Fibroblast of the aortic adventitia (primary cell): ENCODE results near the gene CPXM1. TPM values are rescaled to one million over a fixed set of nuclear protein-coding genes. Genes with fewer than 3 reads are reported as not detected.
"Not testable (repeated sequence)": the region's sequence is repeated elsewhere in the genome, so short reads cannot be mapped to it uniquely, and the experiment has no call there.

Experiments
- DNase-seq: peaks from one replicate; pipeline ENCODE4 v3.0.0-alpha.2; 2010; ENCODE audit warnings: low read depth
- H3K4me3 ChIP-seq: 2 replicates; pipeline ENCODE4 v1.5.1; 2011; ENCODE audit warnings: low read depth, mild to moderate bottlenecking, control low read depth, low read length, moderate library complexity
- CTCF ChIP-seq: IDR thresholded peaks from 2 replicates; pipeline ENCODE4 v1.5.1; 2011; ENCODE audit warnings: mild to moderate bottlenecking, low read length, control low read depth, inconsistent platforms; ENCODE audit not compliant: insufficient read depth
- total RNA-seq: library from RNA; depleted of rRNA; stranded (reverse); fragments of >200 nt; gene quantifications from 2 replicates; pipeline ENCODE4 v1.2.3, GENCODE V29; 2012; ENCODE audit warnings: low replicate concordance

CPXM1 gene
- total RNA-seq, 1 donor: 3.8 TPM

DNA sequence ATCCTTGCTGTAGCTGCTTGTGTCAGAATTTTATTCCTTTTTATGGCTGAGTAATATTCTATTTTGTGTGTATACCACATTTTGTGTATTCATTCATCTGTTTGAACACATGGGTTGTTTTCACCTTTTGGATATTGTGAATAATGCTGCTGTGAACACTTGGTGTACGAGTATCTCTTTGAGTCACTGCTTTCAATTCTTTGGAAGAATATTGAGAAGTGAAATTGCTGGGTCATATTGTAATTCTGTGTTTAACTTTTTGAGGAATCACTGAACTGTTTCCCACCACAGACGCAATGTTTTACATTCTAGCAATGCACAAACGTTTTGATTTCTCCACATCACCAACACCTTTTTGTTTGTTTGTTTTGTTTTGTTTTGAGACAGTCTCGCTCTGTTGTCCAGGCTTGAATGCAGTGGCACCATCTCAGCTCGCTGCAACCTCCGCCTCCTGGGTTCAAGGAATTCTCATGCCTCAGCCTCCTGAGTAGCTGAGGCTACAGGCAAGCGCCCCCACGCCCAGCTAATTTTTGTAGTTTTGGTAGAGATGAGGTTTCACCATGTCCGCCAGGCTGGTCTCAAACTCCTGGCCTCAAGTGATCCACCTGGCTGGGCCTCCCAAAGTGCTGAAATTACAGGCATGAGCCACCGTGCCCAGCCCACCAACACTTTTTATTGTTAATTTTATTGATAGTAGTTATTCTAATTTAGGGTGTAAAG is 21.7 kb downstream of the CPXM1 start:
- no peak for DNase-seq
- H3K4me3 ChIP-seq: no peak overlapping the region
- TF ChIP-seq CTCF: no peak

GRCh38 chr20:2775139-2775538 is 25.3 kb downstream of the CPXM1 start:
- DNase-seq: no peak
- TF ChIP-seq CTCF: no peak
- no peak overlapping the region for H3K4me3 ChIP-seq

DNA sequence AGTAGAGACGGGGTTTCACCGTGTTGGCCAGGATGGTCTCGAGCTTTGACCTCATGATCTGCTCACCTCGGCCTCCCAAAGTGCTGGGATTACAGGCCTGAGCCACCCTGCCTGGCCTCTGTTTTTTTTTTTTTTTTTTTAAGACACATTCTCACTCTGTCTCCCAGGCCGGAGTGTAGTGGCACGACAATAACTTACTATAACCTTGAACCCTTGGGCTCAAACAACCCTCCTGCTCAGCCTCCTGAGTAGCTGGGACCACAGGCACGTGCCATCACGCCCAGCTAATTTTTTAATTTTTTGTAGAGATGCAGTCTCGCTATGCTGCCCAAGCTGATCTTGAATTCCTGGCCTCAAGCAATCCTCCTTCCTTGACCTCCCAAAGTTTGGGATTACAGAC is 26.6 kb downstream of the CPXM1 start:
- no peak overlapping the region for H3K4me3 ChIP-seq
- DNase-seq: no peak
- no peak for TF ChIP-seq CTCF

GRCh38 chr20:2771631-2772080 is 28.8 kb downstream of the CPXM1 start:
- no peak for TF ChIP-seq CTCF
- no peak for DNase-seq
- H3K4me3 ChIP-seq: no peak overlapping the region

DNA sequence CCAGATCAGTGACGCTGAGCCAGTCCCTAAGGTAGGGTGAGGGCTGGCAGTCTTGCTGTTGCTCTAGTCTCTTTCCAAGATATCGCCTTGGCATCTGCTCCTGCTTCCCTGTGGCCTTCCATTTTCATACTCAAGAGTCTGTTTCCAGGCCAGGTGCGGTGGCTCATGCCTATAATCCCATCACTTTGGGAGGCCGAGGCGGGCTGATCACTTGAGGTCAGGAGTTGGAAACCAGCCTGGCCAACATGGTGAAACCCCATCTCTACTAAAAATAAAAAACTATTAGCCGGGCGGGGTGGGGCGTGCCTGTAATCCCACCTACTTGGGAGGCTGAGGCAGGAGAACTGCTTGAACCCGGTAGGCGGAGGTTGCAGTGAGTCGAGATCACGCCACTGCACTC is 30.3 kb downstream of the CPXM1 start:
- DNase-seq, H3K4me3 ChIP-seq: not testable (repeated sequence)

DNA sequence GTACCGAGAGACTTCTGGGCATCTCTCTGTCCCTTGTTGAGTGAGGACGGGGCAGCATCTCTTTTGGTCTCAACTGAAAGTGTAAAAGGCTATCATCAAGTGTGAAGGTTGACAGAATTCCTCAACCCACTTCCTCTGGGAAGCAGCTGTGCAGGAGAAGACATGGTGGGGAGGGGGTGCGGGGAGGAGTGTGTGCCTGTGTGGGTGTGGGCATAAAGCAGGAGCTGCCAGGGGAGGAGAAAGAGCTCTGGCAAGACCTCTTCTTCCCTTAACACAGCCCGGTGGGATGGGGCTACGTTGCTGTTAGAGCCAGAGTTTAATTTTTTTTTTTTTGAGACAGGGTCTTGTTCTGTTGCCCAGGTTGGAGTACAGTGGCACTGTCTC is 31.8 kb downstream of the CPXM1 start:
- no peak for DNase-seq
- no peak overlapping the region for H3K4me3 ChIP-seq
- TF ChIP-seq CTCF: no peak

GRCh38 chr20:2767768-2768631 is 32.4 kb downstream of the CPXM1 start:
- TF ChIP-seq CTCF: no peak
- no peak overlapping the region for H3K4me3 ChIP-seq
- DNase-seq: peak; percentile 76
